ENCODE measurements around the gene SIPA1L3. TPM values are rescaled to one million over a fixed set of nuclear protein-coding genes. Genes with fewer than 3 reads are reported as not detected.
A peak's percentile ranks its signal among the peaks of the same experiment; 100 is the strongest.

SIPA1L3 gene
- total and polyA plus RNA-seq, 10 of the 15 experiments (the other 5 are each of a cell fraction or from before 2014, with no cell fraction given) = 0.24 to 66.2 (median 19.1) TPM

DNA sequence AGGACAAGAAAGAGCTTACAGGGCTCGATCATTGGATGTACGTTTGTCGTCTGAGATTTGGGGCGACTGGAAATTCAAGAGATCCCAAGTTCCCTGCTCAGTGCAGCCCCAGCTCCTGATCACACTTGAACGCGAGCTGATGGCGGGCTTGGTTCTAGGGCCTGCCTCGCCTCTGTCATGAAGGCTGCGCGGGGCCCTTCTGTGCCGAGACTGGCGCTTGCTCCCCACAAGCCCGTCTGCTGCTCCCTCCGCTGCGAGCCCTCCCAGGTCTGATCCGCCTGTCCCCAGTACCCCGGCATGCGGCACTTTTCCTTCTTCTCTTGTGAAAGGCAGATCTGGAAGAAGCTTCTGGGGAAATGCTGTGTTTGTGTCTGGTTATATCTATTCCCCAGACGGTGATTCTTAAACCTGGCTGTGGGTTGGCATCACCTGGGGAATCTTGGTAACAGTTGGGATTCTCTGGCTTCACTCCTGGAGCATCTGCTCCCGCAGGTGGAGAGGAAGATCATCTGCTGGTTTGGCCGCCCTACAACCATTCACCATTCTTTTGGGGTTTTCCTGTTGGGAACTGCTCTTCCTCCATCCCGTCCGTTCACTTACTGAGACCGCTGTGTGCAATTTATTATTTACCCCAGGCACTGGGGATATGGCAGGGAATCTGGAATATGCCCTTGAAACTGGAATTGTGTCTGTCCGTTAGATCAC is 43.6 kb downstream of the SIPA1L3 start (continued):
- TF ChIP-seq PML (IDR thresholded peaks at IDR 0.05; ENCODE audit: low read length) (no peak), ZBED1 (IDR thresholded peaks at IDR 0.05; ENCODE audit: borderline replicate concordance) (no peak), NBN (IDR thresholded peaks at IDR 0.05) (no peak), ZNF207 (IDR thresholded peaks at IDR 0.05; ENCODE audit: borderline replicate concordance) (no peak), HDAC2 (IDR thresholded peaks at IDR 0.05) (no peak)

DNA sequence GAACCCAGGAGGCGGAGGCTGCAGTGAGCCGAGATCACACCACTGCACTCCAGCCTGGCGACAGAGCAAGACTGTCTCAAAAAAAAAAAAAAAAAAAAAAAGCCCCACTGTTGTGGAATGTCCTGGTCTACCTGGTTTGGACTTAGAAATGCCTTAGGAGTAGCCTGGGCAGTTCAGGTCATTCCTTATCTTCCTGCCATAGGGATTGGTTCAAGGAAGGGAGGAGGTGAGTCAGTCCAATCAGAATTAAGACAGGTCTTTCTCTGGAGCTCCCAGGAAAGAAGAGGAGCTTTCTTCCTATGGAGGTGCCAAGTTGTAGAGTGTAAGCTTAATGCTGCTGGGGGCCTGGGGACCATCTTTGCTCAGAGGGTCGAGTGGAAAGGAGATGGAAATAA is 44.8 kb downstream of the SIPA1L3 start:
- Histone ChIP-seq H3K4me3 (no peak overlapping the region), H2AFZ (ENCODE audit: control insufficient read depth, low read depth, low read length) (no peak overlapping the region), H3K27ac (ENCODE audit: control insufficient read depth, insufficient read depth) (peak overlapping the region; percentile 77), H3K4me2 (ENCODE audit: control insufficient read depth, insufficient read depth) (peak overlapping the region; percentile 49; the same call in 1 of the 2 replicates), H4K20me1 (ENCODE audit: control insufficient read depth, insufficient read depth) (no peaks in the 10 kb centered on the region), H3K9ac (ENCODE audit: control insufficient read depth, insufficient read depth, low read length) (no peak overlapping the region), H3K79me2 (ENCODE audit: control insufficient read depth, insufficient read depth, low read length) (peaks cover 58% of the 10 kb centered on the region), H3K36me3 (ENCODE audit: control insufficient read depth in 2 of 2, insufficient read depth in 2 of 2, low read length in 1 of 2) (peaks cover 3 to 11% of the 10 kb centered on the region in 2 experiments; a peak in 3 of 4 replicates), H3K4me1 (ENCODE audit: control insufficient read depth, insufficient read depth, low read length) (peaks cover 29% of the 10 kb centered on the region), H3K27me3 (replicated peaks in 1 of 2; ENCODE audit: control insufficient read depth in 2 of 2, insufficient read depth in 2 of 2, low read length in 1 of 2) (no peaks in the 10 kb centered on the region), H3K9me3 (replicated peaks; ENCODE audit: control insufficient read depth, insufficient read depth, low read length) (no peaks in the 10 kb centered on the region; the same call in none of the 3 replicates)
- ATAC-seq = no peak
- TF ChIP-seq SMAD1 (IDR thresholded peaks at IDR 0.05; ENCODE audit: low read depth, partially characterized antibody) = no peak
- no peak for TF ChIP-seq MEF2A (IDR thresholded peaks at IDR 0.05; ENCODE audit: insufficient read depth, low read depth, low read length)
- no peak for TF ChIP-seq SPI1 (IDR thresholded peaks at IDR 0.05; ENCODE audit: borderline replicate concordance, insufficient read depth, low read depth, low read length)
- no peak for TF ChIP-seq NRF1 (conservative IDR thresholded peaks at IDR 0.05; ENCODE audit: low read depth, low read length)
- TF ChIP-seq, protein P1, sequence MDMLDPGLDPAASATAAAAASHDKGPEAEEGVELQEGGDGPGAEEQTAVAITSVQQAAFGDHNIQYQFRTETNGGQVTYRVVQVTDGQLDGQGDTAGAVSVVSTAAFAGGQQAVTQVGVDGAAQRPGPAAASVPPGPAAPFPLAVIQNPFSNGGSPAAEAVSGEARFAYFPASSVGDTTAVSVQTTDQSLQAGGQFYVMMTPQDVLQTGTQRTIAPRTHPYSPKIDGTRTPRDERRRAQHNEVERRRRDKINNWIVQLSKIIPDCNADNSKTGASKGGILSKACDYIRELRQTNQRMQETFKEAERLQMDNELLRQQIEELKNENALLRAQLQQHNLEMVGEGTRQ (IDR thresholded peaks at IDR 0.05; ENCODE audit: borderline replicate concordance, low read depth, low read length) = no peak
- TF ChIP-seq STAT3 (IDR thresholded peaks at IDR 0.05; ENCODE audit: low read depth, low read length) = no peak
- TF ChIP-seq SMC3 (IDR thresholded peaks at IDR 0.05; ENCODE audit: borderline replicate concordance, low read length) = no peak
- TF ChIP-seq POU2F2 (IDR thresholded peaks at IDR 0.05; ENCODE audit: borderline replicate concordance, low read depth, low read length) = no peak
- no peak for TF ChIP-seq MTA2 (IDR thresholded peaks at IDR 0.05; ENCODE audit: low read depth)
- TF ChIP-seq FOXM1 (IDR thresholded peaks at IDR 0.05; ENCODE audit: low read depth, low read length) = no peak
- intact Hi-C loops (cut with micrococcal nuclease; ENCODE audit: unreplicated experiment) (loop anchor here (2.0 kb wide), 1 partner anchor 13 kb away; no protein-coding TSS in a partner anchor), in situ Hi-C loops (cut with MboI) (no loop called here)
- no TSS peak for BruUV-seq (replicated peaks)
- RAD21 ChIA-PET (ENCODE audit: unreplicated experiment) = interaction anchor here (0.7 to 1.6 kb wide), 6 partner anchors 11 to 52 kb away, joined by 3 to 5 read pairs (median 3); no protein-coding TSS in a partner anchor
- CTCF ChIA-PET = interaction anchor here (0.6 to 1.9 kb wide), 4 partner anchors 12 to 132 kb away, joined by 3 to 8 read pairs (median 4); no protein-coding TSS in a partner anchor
- SMC1A ChIA-PET (ENCODE audit: uncharacterized antibody, unreplicated experiment) = interaction anchor here (0.7 to 3.7 kb wide), 6 partner anchors 8 to 376 kb away, joined by 3 to 22 read pairs (median 4); no protein-coding TSS in a partner anchor
- no peak for FAIRE-seq
- WGBS (ENCODE audit: insufficient coverage, insufficient replicate concordance, low lambda C conversion rate, missing lambda C conversion rate) = 49% methylated on average over 3 of the region's 4 CpGs
- DNase-seq (ENCODE audit: low read depth, low spot score) = no peak
- POLR2A ChIA-PET = interaction anchor here (0.6 to 1.9 kb wide), 4 partner anchors 10 to 34 kb away, joined by 3 to 7 read pairs (median 3); no protein-coding TSS in a partner anchor

Measured in GM12878 (cell line).